PFSK-1 (cell line): ENCODE data around the gene EPO.

Source experiments
- FOXP2 ChIP-seq: optimal IDR thresholded peaks from 2 replicates; pipeline ENCODE3; 2011; ENCODE audit warnings: borderline replicate concordance, control low read depth, inconsistent platforms; ENCODE audit not compliant: insufficient read depth; ENCODE audit errors: extremely low read length, extremely low read depth
- POLR2AphosphoS5 ChIP-seq: IDR thresholded peaks from 2 replicates; pipeline ENCODE4 v1.6.1; 2012; ENCODE audit warnings: low read depth, mild to moderate bottlenecking, control low read depth, low read length, moderate library complexity
- REST ChIP-seq, 2 experiments: IDR thresholded peaks; 2 replicates each; pipeline versions ENCODE4 v1.6.1 to v1.8.0; 2011 to 2012; ENCODE audit warnings: low read depth in 2 of 2, low read length in 2 of 2, control low read depth in 1 of 2, inconsistent platforms in 1 of 2, mild to moderate bottlenecking in 1 of 2, moderate library complexity in 1 of 2; ENCODE audit not compliant: insufficient read depth in 1 of 2
- SIN3A ChIP-seq: IDR thresholded peaks from 2 replicates; pipeline ENCODE4 v1.6.1; 2012; ENCODE audit warnings: mild to moderate bottlenecking, low read length, moderate library complexity, borderline replicate concordance; ENCODE audit not compliant: insufficient read depth
- TAF1 ChIP-seq: IDR thresholded peaks from 2 replicates; pipeline ENCODE4 v1.6.1; 2012; ENCODE audit warnings: low read length, control low read depth, borderline replicate concordance; ENCODE audit not compliant: insufficient read depth

GRCh38 chr7:100711369-100711768 is 8.9 kb upstream of the EPO start:
- no peak for TF ChIP-seq SIN3A
- no peak for TF ChIP-seq TAF1
- no peak for TF ChIP-seq POLR2AphosphoS5
- no peak for TF ChIP-seq REST (IDR thresholded peaks at IDR 0.05; ENCODE audit: insufficient read depth in 1 of 2, low read depth in 2 of 2, low read length in 2 of 2)
- no peak for TF ChIP-seq FOXP2
